Naive B cell (primary cell): ENCODE data around the gene FASTKD2. TPM values are rescaled to one million over a fixed set of nuclear protein-coding genes. Genes with fewer than 3 reads are reported as not detected.

Source experiments
- ATAC-seq, 2 donors: fragments of 150-1000 bp; cut with Tn5 transposase; 2 replicates each; pipeline ENCODE4 v1.10.0; 2021; ENCODE audit warnings: low read depth in 2 of 2, mild to moderate bottlenecking in 2 of 2, moderate library complexity in 2 of 2
- DNase-seq: peaks from one replicate; pipeline ENCODE4 v3.0.0; 2022
- H3K27ac Mint-ChIP-seq, 6 donors: one replicate each; pipeline ENCODE4 v1.8.0; 2020 to 2022; ENCODE audit warnings: mild to moderate bottlenecking in 6 of 6, mixed read lengths in 6 of 6, moderate library complexity in 5 of 6, inconsistent platforms in 2 of 6
- H3K27me3 Mint-ChIP-seq, 3 donors: one replicate each; pipeline ENCODE4 v1.8.0; 2021 to 2022; ENCODE audit warnings: mixed read lengths in 3 of 3, mild to moderate bottlenecking in 1 of 3
- H3K36me3 Mint-ChIP-seq, 2 donors: one replicate each; pipeline ENCODE4 v1.8.0; 2020 to 2022; ENCODE audit warnings: mixed read lengths in 2 of 2, inconsistent platforms in 1 of 2, mild to moderate bottlenecking in 1 of 2
- H3K4me1 Mint-ChIP-seq, 3 donors: one replicate each; pipeline ENCODE4 v1.8.0; 2020 to 2022; ENCODE audit warnings: mixed read lengths in 3 of 3, inconsistent platforms in 1 of 3, mild to moderate bottlenecking in 1 of 3, moderate library complexity in 1 of 3
- H3K4me3 Mint-ChIP-seq, 8 donors: one replicate each; pipeline ENCODE4 v1.8.0; 2020 to 2022; ENCODE audit warnings: mild to moderate bottlenecking in 8 of 8, mixed read lengths in 8 of 8, moderate library complexity in 8 of 8, inconsistent platforms in 2 of 8
- H3K9me3 Mint-ChIP-seq, 7 donors: one replicate each; pipeline ENCODE4 v1.8.0; 2020 to 2022; ENCODE audit warnings: mixed read lengths in 7 of 7, mild to moderate bottlenecking in 5 of 7, inconsistent platforms in 2 of 7, moderate library complexity in 1 of 7
- polyA plus RNA-seq, 6 donors: library from polyadenylated mRNA; unstranded; fragments of 300-500 nt; fragmentation: Illumina TruSeq; gene quantifications; one replicate each; pipeline ENCODE4 v1.2.3, GENCODE V29; 2021; ENCODE audit warnings: low read depth in 6 of 6

The FASTKD2 gene
- polyA plus RNA-seq, 6 donors from 2014 or later = 16.5 to 25.8 (median 22.2) TPM

DNA sequence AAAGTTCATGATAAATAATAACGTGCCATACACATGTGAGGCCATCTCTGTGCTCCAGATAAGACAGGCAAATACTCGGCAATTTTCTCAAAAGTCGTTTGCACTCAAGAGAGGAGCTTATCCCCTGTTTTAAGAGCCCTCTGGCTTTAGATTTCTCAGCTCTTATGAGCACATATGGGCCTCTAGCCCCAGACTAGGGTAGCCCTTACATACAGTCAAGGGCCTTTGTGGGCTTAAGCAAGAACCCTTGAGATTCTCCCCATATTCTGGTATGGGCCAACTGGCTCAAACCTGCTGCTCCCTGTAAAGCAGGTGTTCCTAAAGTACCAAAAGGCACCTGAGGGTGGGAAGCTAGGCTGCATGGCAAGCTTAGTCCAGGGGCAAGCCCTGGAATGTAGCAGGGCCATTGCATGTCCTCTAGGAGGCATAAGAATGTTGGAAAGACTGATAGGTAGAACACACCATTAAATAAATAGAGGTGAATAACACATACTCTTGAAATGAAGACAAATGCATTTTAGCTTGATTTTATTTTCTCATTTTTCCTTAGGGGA, 66.1 kb downstream of the FASTKD2 start:
- peaks cover 5 to 21% (median 6%) of the 10 kb centered on the region in 7 donors for H3K9me3 Mint-ChIP-seq
- ATAC-seq (no peak), DNase-seq (no peak)
- no peaks in the 10 kb centered on the region for H3K4me1 Mint-ChIP-seq
- no peak overlapping the region for H3K4me3 Mint-ChIP-seq
- H3K36me3 Mint-ChIP-seq = peaks cover 0 to 27% of the 10 kb centered on the region in 2 donors
- H3K27me3 Mint-ChIP-seq = no peaks in the 10 kb centered on the region
- H3K27ac Mint-ChIP-seq = no peak overlapping the region

GRCh38 chr2:206832873-206833272, 67.5 kb downstream of the FASTKD2 start:
- no peaks in the 10 kb centered on the region for H3K4me1 Mint-ChIP-seq
- H3K9me3 Mint-ChIP-seq = peaks cover 5 to 21% (median 6%) of the 10 kb centered on the region in 7 donors
- no peak overlapping the region for H3K27ac Mint-ChIP-seq
- DNase-seq = no peak
- no peak overlapping the region for H3K4me3 Mint-ChIP-seq
- H3K27me3 Mint-ChIP-seq = no peaks in the 10 kb centered on the region
- ATAC-seq = no peak
- peaks cover 0 to 24% of the 10 kb centered on the region in 2 donors for H3K36me3 Mint-ChIP-seq

GRCh38 chr2:206833291-206833690, 67.9 kb downstream of the FASTKD2 start:
- no peak overlapping the region for H3K27ac Mint-ChIP-seq
- H3K9me3 Mint-ChIP-seq = peaks cover 5 to 21% (median 6%) of the 10 kb centered on the region in 7 donors
- no peaks in the 10 kb centered on the region for H3K4me1 Mint-ChIP-seq
- H3K4me3 Mint-ChIP-seq = no peak overlapping the region
- H3K36me3 Mint-ChIP-seq = peaks cover 0 to 20% of the 10 kb centered on the region in 2 donors
- H3K27me3 Mint-ChIP-seq = no peaks in the 10 kb centered on the region
- no peak for DNase-seq
- no peak for ATAC-seq

DNA sequence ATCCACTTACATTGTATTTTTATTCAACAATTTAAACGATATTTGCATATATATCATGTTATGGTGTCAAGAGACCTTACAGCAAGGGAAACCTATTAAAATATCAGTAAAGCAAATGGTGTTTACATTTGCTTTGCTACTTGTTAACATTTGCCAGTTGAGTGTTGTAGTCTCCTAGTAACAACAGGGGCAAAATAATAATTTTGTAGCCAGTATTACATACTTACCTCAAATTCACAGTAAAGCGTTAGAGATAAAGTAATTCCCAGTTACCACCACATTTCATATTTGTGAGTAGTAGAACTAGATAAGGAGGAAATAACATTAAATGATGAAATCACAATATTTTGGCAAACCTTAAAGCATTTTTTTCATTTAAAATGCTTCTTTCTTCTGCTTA, 71.3 kb downstream of the FASTKD2 start:
- H3K9me3 Mint-ChIP-seq = peaks cover 5 to 21% (median 6%) of the 10 kb centered on the region in 7 donors
- no peak overlapping the region for H3K27ac Mint-ChIP-seq
- no peak overlapping the region for H3K4me3 Mint-ChIP-seq
- no peak for ATAC-seq
- peaks cover 0 to 11% (median 0%) of the 10 kb centered on the region in 3 donors for H3K27me3 Mint-ChIP-seq
- peaks cover 0 to 19% of the 10 kb centered on the region in 2 donors for H3K36me3 Mint-ChIP-seq
- no peak for DNase-seq
- no peaks in the 10 kb centered on the region for H3K4me1 Mint-ChIP-seq

DNA sequence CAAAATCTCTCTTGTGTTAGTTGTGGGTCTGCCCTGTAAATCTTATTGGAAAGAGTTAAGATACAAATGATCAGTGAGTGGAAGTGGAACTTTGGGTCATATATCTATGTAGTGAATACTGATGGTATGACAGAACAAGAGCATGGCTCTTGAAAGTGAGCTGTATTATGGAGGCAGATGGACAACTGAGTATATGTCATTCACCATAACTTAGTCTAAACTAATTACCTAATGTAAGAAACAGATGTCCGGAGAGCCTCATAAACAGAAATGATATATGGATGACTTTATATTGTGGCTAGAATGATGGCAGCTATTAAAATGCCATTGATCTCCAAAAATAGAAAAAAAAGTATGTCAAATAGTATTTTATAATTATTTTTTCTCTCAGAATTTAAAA, 72.4 kb downstream of the FASTKD2 start:
- H3K4me3 Mint-ChIP-seq = no peak overlapping the region
- no peaks in the 10 kb centered on the region for H3K4me1 Mint-ChIP-seq
- DNase-seq (no peak), ATAC-seq (no peak)
- H3K27me3 Mint-ChIP-seq = peaks cover 0 to 11% (median 0%) of the 10 kb centered on the region in 3 donors
- H3K36me3 Mint-ChIP-seq = peaks cover 0 to 19% of the 10 kb centered on the region in 2 donors
- no peak overlapping the region for H3K27ac Mint-ChIP-seq
- peaks cover 5 to 20% (median 6%) of the 10 kb centered on the region in 7 donors for H3K9me3 Mint-ChIP-seq

DNA sequence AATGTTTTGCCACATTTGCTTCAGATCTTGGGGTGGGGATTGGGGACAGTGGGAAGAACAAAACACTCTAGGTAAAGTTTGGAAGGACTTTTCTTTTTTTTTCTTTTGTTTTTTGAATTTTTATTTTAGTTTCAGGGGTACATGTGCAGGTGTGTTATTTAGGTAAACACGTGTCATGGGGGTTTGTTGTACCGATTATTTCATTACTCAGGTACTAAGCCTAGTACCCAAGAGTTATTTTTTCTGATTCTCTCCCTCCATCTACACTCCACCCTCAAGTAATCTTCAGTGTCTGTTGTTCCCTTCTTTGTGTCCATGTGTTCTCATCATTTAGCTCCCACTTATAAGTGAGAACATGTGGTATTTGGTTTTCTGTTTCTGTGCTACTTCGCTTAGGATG, 73.3 kb downstream of the FASTKD2 start:
- DNase-seq (no peak), ATAC-seq (no peak)
- peaks cover 0 to 12% (median 5%) of the 10 kb centered on the region in 7 donors for H3K9me3 Mint-ChIP-seq
- H3K4me1 Mint-ChIP-seq = no peaks in the 10 kb centered on the region
- H3K4me3 Mint-ChIP-seq = no peak overlapping the region
- H3K27me3 Mint-ChIP-seq = peaks cover 0 to 11% (median 0%) of the 10 kb centered on the region in 3 donors
- H3K36me3 Mint-ChIP-seq = peaks cover 0 to 10% of the 10 kb centered on the region in 2 donors
- no peak overlapping the region for H3K27ac Mint-ChIP-seq

DNA sequence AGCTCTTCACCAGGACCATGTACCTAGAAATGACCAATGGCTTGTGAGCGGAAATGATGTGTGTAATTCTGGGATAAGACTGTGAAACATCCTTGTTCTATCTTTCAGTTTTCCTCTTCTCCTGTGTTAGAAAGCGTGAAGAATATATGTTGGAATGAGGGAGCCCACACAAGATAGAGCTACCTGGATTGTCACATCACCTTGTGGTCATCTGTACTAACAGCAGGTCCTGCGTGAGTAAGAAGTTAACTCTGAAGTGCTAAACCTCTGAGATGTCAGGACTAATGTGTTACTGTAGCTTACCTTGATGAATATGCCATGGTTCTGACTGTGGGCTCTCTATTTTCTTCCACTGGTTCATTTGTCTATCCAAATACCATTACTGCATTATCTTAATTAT, 75.6 kb downstream of the FASTKD2 start:
- H3K4me3 Mint-ChIP-seq = no peak overlapping the region
- DNase-seq (no peak), ATAC-seq (no peak)
- peaks cover 0 to 11% (median 0%) of the 10 kb centered on the region in 3 donors for H3K27me3 Mint-ChIP-seq
- no peaks in the 10 kb centered on the region for H3K4me1 Mint-ChIP-seq
- H3K27ac Mint-ChIP-seq = peak overlapping the region in 1 of 6 donors; percentile 59
- peaks cover 0 to 6% (median 0%) of the 10 kb centered on the region in 7 donors for H3K9me3 Mint-ChIP-seq
- no peaks in the 10 kb centered on the region for H3K36me3 Mint-ChIP-seq

Other genes with a start within 250 kb of the FASTKD2 start
- not detected for gene FAM237A, start 123.1 kb upstream of the FASTKD2 start, polyA plus RNA-seq
- not detected for gene DYTN, start 47.2 kb upstream of the FASTKD2 start, polyA plus RNA-seq
- gene MDH1B, start 278 bp upstream of the FASTKD2 start, polyA plus RNA-seq = not detected
- not detected for gene CPO, start 173.9 kb downstream of the FASTKD2 start, polyA plus RNA-seq